BE2C (cell line): ENCODE measurements around the gene PRKN.

Experiments
- DNase-seq: peaks from one replicate; pipeline ENCODE4 v3.0.0-alpha.2; 2020
- H3K27me3 ChIP-seq: fragments of 250-450 bp; sonication (Bioruptor Pico); 2 replicates; pipeline ENCODE4 v1.5.1; 2020; ENCODE audit warnings: mild to moderate bottlenecking
- H3K36me3 ChIP-seq: fragments of 250-450 bp; sonication (Bioruptor Pico); 2 replicates; pipeline ENCODE4 v1.5.1; 2020; ENCODE audit warnings: mild to moderate bottlenecking
- H3K4me1 ChIP-seq: fragments of 250-450 bp; sonication (Bioruptor Pico); 2 replicates; pipeline ENCODE4 v1.5.1; 2020
- H3K4me3 ChIP-seq: 2 replicates; pipeline ENCODE4 v1.5.1; 2011; ENCODE audit warnings: low read depth, low read length
- H3K9me3 ChIP-seq: fragments of 250-450 bp; sonication (Bioruptor Pico); 2 replicates; pipeline ENCODE4 v1.5.1; 2020
- CTCF ChIP-seq: IDR thresholded peaks from 2 replicates; pipeline ENCODE4 v1.5.1; 2012; ENCODE audit warnings: mild to moderate bottlenecking, low read depth, low read length

Gene PRKN

DNA sequence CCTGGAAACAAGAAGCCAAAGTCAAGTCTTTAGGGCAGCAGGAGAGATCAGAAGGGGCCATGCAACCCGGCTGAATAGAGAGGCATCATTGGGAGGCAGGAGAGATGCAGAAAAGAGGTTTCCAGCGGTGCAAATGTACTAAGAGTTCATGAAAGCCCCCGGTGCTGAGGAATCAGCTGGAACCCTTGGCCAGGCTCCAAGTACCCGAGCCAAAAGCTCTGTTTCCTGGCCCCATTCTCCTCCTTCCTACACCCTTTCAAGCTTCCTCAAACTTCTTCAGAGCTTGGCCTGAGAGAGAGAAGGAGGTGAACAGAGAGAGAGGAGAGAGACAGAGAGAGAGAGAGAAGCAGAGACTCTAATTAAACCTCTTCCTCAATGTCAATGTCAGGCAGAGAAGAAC is 433.5 kb downstream of the PRKN start:
- H3K4me3 ChIP-seq = no peak overlapping the region
- no peaks in the 10 kb centered on the region for H3K9me3 ChIP-seq
- H3K36me3 ChIP-seq = no peaks in the 10 kb centered on the region
- no peaks in the 10 kb centered on the region for H3K4me1 ChIP-seq
- DNase-seq = no peak
- H3K27me3 ChIP-seq = no peaks in the 10 kb centered on the region
- no peak for TF ChIP-seq CTCF

DNA sequence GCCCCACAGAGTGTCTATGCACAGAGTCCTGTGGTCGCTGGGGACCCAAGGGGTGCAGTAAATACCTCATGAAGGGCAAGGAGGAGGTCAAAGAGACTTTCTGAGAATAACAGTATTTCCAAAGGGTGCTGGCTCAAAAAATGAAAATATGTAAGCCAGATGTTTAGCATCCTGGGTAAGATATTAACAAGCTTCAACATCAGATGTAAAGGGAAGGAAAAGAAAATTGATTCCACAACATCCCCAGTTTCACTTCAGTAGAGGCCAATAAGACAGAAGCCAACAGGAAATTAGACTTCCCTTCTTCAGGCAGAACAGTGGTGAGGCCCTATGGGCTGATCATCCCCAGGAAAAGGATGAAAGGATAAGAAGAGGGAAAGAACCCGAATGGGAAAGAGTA is 434.7 kb downstream of the PRKN start:
- no peak for DNase-seq
- H3K36me3 ChIP-seq = no peaks in the 10 kb centered on the region
- TF ChIP-seq CTCF = no peak
- H3K27me3 ChIP-seq = no peaks in the 10 kb centered on the region
- H3K9me3 ChIP-seq = no peaks in the 10 kb centered on the region
- no peak overlapping the region for H3K4me3 ChIP-seq
- no peaks in the 10 kb centered on the region for H3K4me1 ChIP-seq

- no peaks in the 10 kb centered on the region for H3K9me3 ChIP-seq
- no peak for TF ChIP-seq CTCF
- H3K4me1 ChIP-seq = no peaks in the 10 kb centered on the region
- H3K27me3 ChIP-seq = no peaks in the 10 kb centered on the region
- no peak overlapping the region for H3K4me3 ChIP-seq
- DNase-seq = no peak
- no peaks in the 10 kb centered on the region for H3K36me3 ChIP-seq
These were observed 436.6 kb downstream of the PRKN start for GRCh38 chr6:162290846-162291465.

GRCh38 chr6:162289972-162290371 is 437.6 kb downstream of the PRKN start:
- TF ChIP-seq CTCF = no peak
- Histone ChIP-seq H3K4me3 (no peak overlapping the region), H3K27me3 (no peaks in the 10 kb centered on the region), H3K36me3 (no peaks in the 10 kb centered on the region), H3K4me1 (no peaks in the 10 kb centered on the region), H3K9me3 (no peaks in the 10 kb centered on the region)
- no peak for DNase-seq

DNA sequence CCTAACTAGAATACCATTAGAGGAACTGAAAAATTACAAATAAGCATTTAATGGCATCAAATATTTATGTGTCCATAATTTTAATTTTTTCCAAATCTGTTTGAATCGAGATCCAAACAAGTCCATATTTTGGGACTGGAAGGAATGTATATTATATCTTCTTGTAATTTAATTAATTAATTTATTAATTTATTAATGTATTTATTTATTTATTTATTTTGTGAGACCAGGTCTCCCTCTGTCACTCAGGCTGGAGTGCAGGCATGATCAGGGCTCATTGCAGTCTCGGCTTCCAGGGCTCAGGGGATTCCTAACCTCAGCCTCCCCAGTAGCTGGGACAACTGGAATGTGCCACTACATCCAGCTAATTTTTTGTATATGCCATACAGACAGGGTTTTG is 453.6 kb downstream of the PRKN start:
- DNase-seq = no peak

More for the DNA sequence above, 453.6 kb downstream of the PRKN start:
- no peaks in the 10 kb centered on the region for H3K4me1 ChIP-seq
- no peaks in the 10 kb centered on the region for H3K27me3 ChIP-seq
- no peak for TF ChIP-seq CTCF
- H3K36me3 ChIP-seq = no peaks in the 10 kb centered on the region
- H3K4me3 ChIP-seq = no peak overlapping the region
- no peaks in the 10 kb centered on the region for H3K9me3 ChIP-seq
